ENCODE data around the gene MEI1. TPM values are rescaled to one million over a fixed set of nuclear protein-coding genes. Genes with fewer than 3 reads are reported as not detected.

The MEI1 gene
- total RNA-seq, 1 experiment from 2014 or later: 0.20 TPM

DNA sequence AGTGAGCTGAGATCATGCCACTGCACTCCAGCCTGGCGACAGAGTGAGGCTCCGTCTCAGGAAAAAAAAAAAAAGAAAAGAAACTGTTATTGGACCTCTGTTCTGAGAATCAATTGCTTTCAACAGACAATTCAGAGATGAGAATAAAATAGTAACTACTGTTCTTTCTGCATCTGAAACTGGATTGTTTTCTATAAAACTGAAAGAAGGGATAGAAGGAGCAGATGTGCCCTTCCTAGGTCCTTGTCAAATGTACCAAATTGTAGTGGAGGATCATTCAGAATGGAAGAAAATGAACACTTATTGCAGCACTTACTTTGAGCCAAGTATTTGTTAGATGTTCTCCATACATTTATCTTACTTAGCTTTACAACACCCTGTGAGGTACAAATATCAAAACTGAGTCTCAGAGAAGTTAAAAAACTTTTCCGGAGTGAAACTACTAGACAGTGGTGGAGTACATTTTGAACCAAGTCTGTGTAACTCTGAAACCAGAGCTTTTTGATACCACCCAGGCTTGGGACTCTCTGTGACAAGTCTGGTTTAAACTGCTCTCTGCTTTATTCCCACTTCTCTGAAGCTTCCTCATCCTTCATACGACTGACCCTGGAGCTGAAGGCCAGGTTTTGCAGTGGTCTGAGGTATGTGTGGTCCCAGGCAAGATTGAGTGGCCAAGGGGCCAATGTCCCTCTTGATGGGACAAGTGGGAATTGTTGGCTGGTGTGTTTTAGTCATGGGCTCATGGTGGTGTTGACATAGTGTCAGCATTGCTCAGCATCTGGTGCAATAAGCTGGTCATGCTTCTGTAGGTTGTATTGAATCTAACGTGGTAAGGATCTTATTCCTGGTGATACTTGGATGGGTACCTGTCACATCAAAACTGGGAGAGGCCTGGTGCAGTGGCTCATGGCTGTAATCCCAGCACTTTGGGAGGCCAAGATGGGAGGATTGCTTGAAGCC lies 53.0 kb downstream of the MEI1 start:
- Histone ChIP-seq H3K79me2 (ENCODE audit: insufficient read depth, low read length) (no peaks in the 10 kb centered on the region), H3K9me3 (ENCODE audit: control insufficient read depth, low read depth, low read length) (no peaks in the 10 kb centered on the region), H3K56ac (ENCODE audit: insufficient read length, low read depth, low read length) (no peak overlapping the region), H3K14ac (ENCODE audit: insufficient read depth, low read length) (no peak overlapping the region), H3K9ac (ENCODE audit: extremely low read depth, insufficient read length, low read length) (no peak overlapping the region), H3K79me1 (ENCODE audit: insufficient read depth, low read depth, low read length, poor library complexity, severe bottlenecking) (no peaks in the 10 kb centered on the region), H4K20me1 (ENCODE audit: control insufficient read depth, insufficient read depth, insufficient read length) (no peaks in the 10 kb centered on the region), H3K23me2 (ENCODE audit: insufficient read length, low read depth, low read length, poor library complexity, severe bottlenecking) (no peaks in the 10 kb centered on the region), H2AK5ac (ENCODE audit: insufficient read length, low read length) (no peak overlapping the region), H2BK20ac (ENCODE audit: low read depth, low read length, poor library complexity, severe bottlenecking) (no peak overlapping the region), H3K4ac (ENCODE audit: low read depth, low read length) (no peak overlapping the region), H2BK15ac (ENCODE audit: low read depth, low read length) (no peak overlapping the region), H2BK12ac (ENCODE audit: insufficient read length, low read depth, low read length) (no peak overlapping the region), H4K5ac (ENCODE audit: insufficient read length, low read depth, low read length) (no peak overlapping the region), H3K4me2 (ENCODE audit: insufficient read depth, insufficient read length, low read length) (no peak overlapping the region), H3K27me3 (ENCODE audit: insufficient read depth, low read length) (no peaks in the 10 kb centered on the region), H4K91ac (ENCODE audit: insufficient read length, low read depth, low read length) (no peak overlapping the region), H2BK5ac (ENCODE audit: insufficient read length, low read length) (no peak overlapping the region), H3K18ac (ENCODE audit: insufficient read length, low read depth, low read length) (no peak overlapping the region), H3K4me1 (ENCODE audit: insufficient read depth, low read length) (peaks cover 5% of the 10 kb centered on the region), H2BK120ac (ENCODE audit: low read depth, low read length, poor library complexity, severe bottlenecking) (no peak overlapping the region), H3K23ac (ENCODE audit: insufficient read length, low read depth, low read length) (no peak overlapping the region), H3T11ph (ENCODE audit: low read length) (no peak overlapping the region), H2AFZ (ENCODE audit: low read length) (no peak overlapping the region), H3K27ac (ENCODE audit: insufficient read length, low read depth, low read length) (no peak overlapping the region), H4K8ac (replicated peaks; ENCODE audit: insufficient read length, low read depth, low read length) (no peak overlapping the region)
- TF ChIP-seq, protein P1, sequence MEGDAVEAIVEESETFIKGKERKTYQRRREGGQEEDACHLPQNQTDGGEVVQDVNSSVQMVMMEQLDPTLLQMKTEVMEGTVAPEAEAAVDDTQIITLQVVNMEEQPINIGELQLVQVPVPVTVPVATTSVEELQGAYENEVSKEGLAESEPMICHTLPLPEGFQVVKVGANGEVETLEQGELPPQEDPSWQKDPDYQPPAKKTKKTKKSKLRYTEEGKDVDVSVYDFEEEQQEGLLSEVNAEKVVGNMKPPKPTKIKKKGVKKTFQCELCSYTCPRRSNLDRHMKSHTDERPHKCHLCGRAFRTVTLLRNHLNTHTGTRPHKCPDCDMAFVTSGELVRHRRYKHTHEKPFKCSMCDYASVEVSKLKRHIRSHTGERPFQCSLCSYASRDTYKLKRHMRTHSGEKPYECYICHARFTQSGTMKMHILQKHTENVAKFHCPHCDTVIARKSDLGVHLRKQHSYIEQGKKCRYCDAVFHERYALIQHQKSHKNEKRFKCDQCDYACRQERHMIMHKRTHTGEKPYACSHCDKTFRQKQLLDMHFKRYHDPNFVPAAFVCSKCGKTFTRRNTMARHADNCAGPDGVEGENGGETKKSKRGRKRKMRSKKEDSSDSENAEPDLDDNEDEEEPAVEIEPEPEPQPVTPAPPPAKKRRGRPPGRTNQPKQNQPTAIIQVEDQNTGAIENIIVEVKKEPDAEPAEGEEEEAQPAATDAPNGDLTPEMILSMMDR (conservative IDR thresholded peaks at IDR 0.05): no peak
- no peaks in the 10 kb centered on the region for H3K36me3 Mint-ChIP-seq (ENCODE audit: insufficient read depth in 1 of 3, low read depth in 3 of 3)
- no peak overlapping the region for H3K27ac Mint-ChIP-seq
- H3K4me1 Mint-ChIP-seq: peaks cover 14 to 20% of the 10 kb centered on the region in 2 experiments
- H3K27me3 Mint-ChIP-seq (ENCODE audit: low read depth): peaks cover 16% of the 10 kb centered on the region
- DNase-seq: no peak
- no peak overlapping the region for H3K4me3 Mint-ChIP-seq
- no peaks in the 10 kb centered on the region for H3K9me3 Mint-ChIP-seq
- WGBS (ENCODE audit: extremely low coverage, insufficient read length, low lambda C conversion rate): no CpG with 5 or more reads among the region's 5 CpGs

All from H9 (cell line).